ENCODE measurements around the gene DEXI.
"Not testable (repeated sequence)": the region's sequence is repeated elsewhere in the genome, so short reads cannot be mapped to it uniquely, and the experiment has no call there.

DEXI gene

DNA sequence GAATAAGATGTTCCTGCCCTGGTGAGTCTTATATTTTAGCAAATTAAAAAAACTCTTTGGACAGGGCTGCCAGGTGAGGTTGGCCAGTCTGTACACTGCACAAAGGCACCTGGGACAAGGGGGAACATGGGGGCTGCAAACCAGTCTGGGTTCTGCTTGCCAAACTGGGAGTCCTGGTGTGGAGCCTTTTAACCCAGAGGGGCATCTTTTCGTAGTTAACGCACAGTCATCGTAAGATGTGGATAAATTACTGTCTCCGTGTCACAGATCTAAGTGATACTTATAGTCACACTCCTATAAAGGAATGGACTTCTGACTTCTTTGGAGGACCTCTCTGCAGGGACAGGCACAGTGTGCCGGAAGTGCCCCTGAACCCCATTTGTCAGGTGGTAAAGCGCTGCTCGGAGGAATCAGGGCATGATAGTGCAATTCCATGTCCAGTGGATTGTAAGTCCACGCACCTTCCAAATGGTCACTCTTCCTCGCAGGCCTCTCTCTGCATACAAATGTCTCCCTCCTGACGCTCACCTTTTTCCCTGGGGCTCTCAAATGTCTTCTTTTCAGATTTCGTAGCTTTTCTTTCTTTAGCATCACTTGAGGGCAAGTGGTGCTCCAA is 14.7 kb downstream of the DEXI start:
- Histone ChIP-seq H3K36me3 (ENCODE audit: control insufficient read depth, insufficient read depth, low read length) (0 out of 2 replicates have a peak, but pooled peaks cover 4% of the 10 kb centered on the region), H3K4me1 (ENCODE audit: control insufficient read depth, insufficient read depth, low read length) (peaks cover 5% of the 10 kb centered on the region), H3K27ac (ENCODE audit: low read length) (no peak overlapping the region), H3K27me3 (ENCODE audit: control insufficient read depth, insufficient read depth, low read length) (no peaks in the 10 kb centered on the region), H3K4me3 (ENCODE audit: low read length) (no peak overlapping the region), H3K9me3 (ENCODE audit: control insufficient read depth, insufficient read depth, low read length) (no peaks in the 10 kb centered on the region)
- no peak for DNase-seq (ENCODE audit: low read depth, low spot score)
- WGBS (ENCODE audit: insufficient coverage, insufficient read length), result no CpG with 5 or more reads among the region's 11 CpGs

DNA sequence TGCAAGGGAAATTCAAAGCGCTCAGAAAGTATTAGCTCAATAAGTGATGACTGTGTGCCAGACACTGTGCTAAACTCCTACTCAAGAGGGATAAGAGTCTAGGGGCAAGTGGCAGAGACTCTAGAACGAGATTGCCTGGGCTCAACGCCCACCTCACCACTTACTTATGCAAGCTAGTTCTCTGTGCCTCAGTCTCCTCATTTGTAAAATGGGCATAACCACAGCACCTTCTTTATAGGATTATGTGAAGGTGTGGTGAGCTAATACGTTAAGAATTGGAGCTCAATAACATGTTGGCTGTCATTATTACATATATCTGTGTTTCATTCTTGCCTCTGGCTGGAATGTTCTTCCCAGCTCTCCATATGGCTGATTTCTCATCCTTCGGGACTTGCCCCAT is 15.4 kb downstream of the DEXI start:
- Histone ChIP-seq H3K27ac (ENCODE audit: low read length) (no peak overlapping the region), H3K9me3 (ENCODE audit: control insufficient read depth, insufficient read depth, low read length) (no peaks in the 10 kb centered on the region), H3K4me1 (ENCODE audit: control insufficient read depth, insufficient read depth, low read length) (peaks cover 5% of the 10 kb centered on the region), H3K27me3 (ENCODE audit: control insufficient read depth, insufficient read depth, low read length) (no peaks in the 10 kb centered on the region), H3K36me3 (ENCODE audit: control insufficient read depth, insufficient read depth, low read length) (no peaks in the 10 kb centered on the region), H3K4me3 (ENCODE audit: low read length) (no peak overlapping the region; the same call in 1 of the 2 replicates)
- no CpG with 5 or more reads among the region's 5 CpGs for WGBS (ENCODE audit: insufficient coverage, insufficient read length)
- DNase-seq (ENCODE audit: low read depth, low spot score), result no peak

DNA sequence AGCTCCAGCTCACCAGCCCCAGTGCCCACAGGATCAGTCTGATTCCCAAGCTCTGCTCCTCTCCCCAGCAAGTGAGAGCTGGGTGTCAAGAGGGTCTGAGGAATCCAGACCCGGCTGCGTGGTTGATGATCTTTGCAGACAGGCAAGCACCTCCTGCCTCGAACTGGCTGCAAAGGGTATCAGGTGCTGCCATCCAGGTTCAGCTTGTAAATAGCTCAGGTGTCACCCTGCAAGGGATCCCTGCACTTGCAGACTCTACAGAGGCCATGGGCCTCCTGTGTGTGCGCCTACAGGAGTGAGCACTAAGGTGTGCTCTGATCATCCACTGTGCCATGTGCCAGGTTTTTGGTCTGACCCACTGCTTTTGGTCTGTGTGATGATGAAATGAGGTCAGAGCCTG is 16.2 kb downstream of the DEXI start:
- H3K9me3 ChIP-seq (ENCODE audit: control insufficient read depth, insufficient read depth, low read length), result no peaks in the 10 kb centered on the region
- no CpG with 5 or more reads among the region's 4 CpGs for WGBS (ENCODE audit: insufficient coverage, insufficient read length)
- H3K4me1 ChIP-seq (ENCODE audit: control insufficient read depth, insufficient read depth, low read length), result peaks cover 5% of the 10 kb centered on the region
- DNase-seq (ENCODE audit: low read depth, low spot score), result no peak
- no peak overlapping the region for H3K27ac ChIP-seq (ENCODE audit: low read length)
- H3K36me3 ChIP-seq (ENCODE audit: control insufficient read depth, insufficient read depth, low read length), result no peaks in the 10 kb centered on the region
- no peak overlapping the region for H3K4me3 ChIP-seq (ENCODE audit: low read length)
- H3K27me3 ChIP-seq (ENCODE audit: control insufficient read depth, insufficient read depth, low read length), result no peaks in the 10 kb centered on the region

DNA sequence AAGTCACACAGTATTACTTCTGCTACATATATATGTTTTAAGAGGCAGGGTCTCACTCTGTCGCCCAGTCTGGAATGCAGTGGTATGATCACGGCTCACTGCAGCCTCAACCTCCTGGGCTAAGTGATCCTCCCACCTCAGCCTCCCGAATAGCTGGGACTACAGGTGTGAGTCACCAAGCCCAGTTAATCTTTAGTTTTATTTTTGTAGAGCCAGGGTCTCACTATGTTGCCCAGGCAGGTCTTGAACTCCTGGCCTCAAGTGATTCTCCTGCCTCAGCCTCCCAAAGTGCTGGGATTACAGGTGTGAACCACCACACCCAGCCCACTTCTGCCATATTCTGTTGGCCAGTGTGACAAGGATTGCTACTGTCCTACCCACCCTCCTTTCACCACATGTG is 17.0 kb downstream of the DEXI start:
- H3K36me3 ChIP-seq (ENCODE audit: control insufficient read depth, insufficient read depth, low read length); H3K27ac ChIP-seq (ENCODE audit: low read length); H3K4me1 ChIP-seq (ENCODE audit: control insufficient read depth, insufficient read depth, low read length); H3K9me3 ChIP-seq (ENCODE audit: control insufficient read depth, insufficient read depth, low read length); DNase-seq (ENCODE audit: low read depth, low spot score); H3K27me3 ChIP-seq (ENCODE audit: control insufficient read depth, insufficient read depth, low read length); H3K4me3 ChIP-seq (ENCODE audit: low read length): not testable (repeated sequence)
- no CpG with 5 or more reads among the region's 3 CpGs for WGBS (ENCODE audit: insufficient coverage, insufficient read length)

DNA sequence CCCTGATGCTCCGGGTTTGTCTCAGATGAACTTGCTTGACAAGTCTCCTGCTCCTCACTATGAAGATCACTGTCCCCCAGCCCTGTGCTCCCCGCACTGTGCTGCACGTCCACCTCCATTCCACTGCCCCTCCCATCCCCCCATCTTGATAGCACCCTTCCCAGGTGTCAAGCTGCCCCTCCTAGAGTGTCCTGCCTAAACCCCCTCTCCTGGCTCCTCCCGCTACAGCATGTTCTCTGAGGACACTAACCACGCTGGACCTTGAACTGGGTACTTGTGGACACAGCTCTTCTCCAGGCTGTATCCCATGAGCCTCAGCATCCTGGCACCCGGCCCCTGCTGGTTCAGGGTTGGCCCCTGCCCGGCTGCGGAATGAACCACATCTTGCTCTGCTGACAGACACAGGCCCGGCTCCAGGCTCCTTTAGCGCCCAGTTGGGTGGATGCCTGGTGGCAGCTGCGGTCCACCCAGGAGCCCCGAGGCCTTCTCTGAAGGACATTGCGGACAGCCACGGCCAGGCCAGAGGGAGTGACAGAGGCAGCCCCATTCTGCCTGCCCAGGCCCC is 18.5 kb downstream of the DEXI start:
- no CpG with 5 or more reads among the region's 14 CpGs for WGBS (ENCODE audit: insufficient coverage, insufficient read length)
- DNase-seq (ENCODE audit: low read depth, low spot score), result no peak
- peaks cover 5% of the 10 kb centered on the region for H3K4me1 ChIP-seq (ENCODE audit: control insufficient read depth, insufficient read depth, low read length)
- no peak overlapping the region for H3K4me3 ChIP-seq (ENCODE audit: low read length)
- H3K9me3 ChIP-seq (ENCODE audit: control insufficient read depth, insufficient read depth, low read length), result no peaks in the 10 kb centered on the region
- H3K27me3 ChIP-seq (ENCODE audit: control insufficient read depth, insufficient read depth, low read length), result no peaks in the 10 kb centered on the region
- no peaks in the 10 kb centered on the region for H3K36me3 ChIP-seq (ENCODE audit: control insufficient read depth, insufficient read depth, low read length)
- no peak overlapping the region for H3K27ac ChIP-seq (ENCODE audit: low read length)

DNA sequence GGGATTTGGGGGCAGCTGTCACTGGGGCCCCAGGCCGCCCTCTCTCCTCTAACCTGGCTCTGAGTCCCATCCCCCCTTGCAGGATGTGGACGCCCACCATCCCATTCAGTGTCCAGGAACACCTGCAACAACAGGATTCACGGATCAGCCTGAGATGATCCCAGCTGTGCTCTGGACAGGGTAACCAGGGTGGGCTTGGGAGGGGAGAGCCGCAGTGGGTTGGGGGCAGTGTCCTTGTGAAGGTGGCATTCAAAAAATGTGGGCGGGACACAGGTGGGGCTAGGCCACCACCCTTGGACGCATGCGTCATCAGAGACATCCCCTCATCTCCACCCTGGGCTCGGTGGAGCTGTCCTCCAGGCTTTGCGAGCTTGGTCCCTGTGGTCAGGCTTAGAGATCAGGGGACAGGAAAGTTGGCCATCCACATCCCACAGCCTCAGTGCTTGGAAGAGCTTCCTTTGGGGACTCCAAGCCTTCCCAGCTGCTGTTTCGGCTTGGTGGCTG is 19.1 kb downstream of the DEXI start:
- no peak for DNase-seq (ENCODE audit: low read depth, low spot score)
- H3K9me3 ChIP-seq (ENCODE audit: control insufficient read depth, insufficient read depth, low read length), result no peaks in the 10 kb centered on the region
- no peak overlapping the region for H3K27ac ChIP-seq (ENCODE audit: low read length)
- H3K4me3 ChIP-seq (ENCODE audit: low read length), result no peak overlapping the region
- no CpG with 5 or more reads among the region's 10 CpGs for WGBS (ENCODE audit: insufficient coverage, insufficient read length)
- peaks cover 5% of the 10 kb centered on the region for H3K4me1 ChIP-seq (ENCODE audit: control insufficient read depth, insufficient read depth, low read length)
- no peaks in the 10 kb centered on the region for H3K36me3 ChIP-seq (ENCODE audit: control insufficient read depth, insufficient read depth, low read length)
- no peaks in the 10 kb centered on the region for H3K27me3 ChIP-seq (ENCODE audit: control insufficient read depth, insufficient read depth, low read length)

DNA sequence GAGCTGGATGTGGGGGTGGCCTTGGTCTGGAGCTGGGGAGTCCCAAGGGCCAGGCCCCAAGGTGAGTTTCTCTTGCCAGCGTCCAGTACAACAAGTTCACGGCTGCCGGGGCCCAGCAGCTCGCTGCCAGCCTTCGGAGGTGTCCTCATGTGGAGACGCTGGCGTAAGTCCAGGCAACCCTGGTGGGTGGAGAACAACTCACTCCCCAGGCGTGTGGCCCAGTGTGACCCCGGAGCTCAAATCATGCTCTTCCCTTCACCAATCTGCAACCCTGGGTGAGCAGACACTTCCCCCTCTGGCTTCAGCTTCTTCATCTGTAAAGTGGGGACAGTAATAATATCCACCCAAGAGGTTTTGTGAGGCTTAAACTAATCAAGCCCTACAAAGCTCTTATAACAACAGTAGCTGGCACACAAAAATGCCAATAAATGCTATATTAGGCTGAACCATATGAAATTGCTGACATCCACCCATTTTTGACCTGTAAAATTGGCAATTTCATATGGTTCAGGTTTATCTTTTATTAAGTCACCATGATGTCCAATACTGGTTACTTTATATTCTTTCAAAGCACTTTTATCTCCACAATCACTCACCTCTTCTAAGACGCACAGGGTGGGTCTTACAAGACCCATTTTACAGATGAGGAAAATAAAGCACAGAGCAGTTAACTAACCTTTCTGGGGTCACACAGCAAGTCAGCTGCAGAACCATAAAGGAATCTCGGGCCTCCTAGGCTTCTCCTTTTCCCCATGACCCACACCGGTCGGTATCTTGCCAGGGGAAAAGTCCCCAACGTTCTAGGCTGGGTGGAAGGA is 19.7 kb downstream of the DEXI start:
- no peak overlapping the region for H3K27ac ChIP-seq (ENCODE audit: low read length)
- WGBS (ENCODE audit: insufficient coverage, insufficient read length), result no CpG with 5 or more reads among the region's 14 CpGs

DNA sequence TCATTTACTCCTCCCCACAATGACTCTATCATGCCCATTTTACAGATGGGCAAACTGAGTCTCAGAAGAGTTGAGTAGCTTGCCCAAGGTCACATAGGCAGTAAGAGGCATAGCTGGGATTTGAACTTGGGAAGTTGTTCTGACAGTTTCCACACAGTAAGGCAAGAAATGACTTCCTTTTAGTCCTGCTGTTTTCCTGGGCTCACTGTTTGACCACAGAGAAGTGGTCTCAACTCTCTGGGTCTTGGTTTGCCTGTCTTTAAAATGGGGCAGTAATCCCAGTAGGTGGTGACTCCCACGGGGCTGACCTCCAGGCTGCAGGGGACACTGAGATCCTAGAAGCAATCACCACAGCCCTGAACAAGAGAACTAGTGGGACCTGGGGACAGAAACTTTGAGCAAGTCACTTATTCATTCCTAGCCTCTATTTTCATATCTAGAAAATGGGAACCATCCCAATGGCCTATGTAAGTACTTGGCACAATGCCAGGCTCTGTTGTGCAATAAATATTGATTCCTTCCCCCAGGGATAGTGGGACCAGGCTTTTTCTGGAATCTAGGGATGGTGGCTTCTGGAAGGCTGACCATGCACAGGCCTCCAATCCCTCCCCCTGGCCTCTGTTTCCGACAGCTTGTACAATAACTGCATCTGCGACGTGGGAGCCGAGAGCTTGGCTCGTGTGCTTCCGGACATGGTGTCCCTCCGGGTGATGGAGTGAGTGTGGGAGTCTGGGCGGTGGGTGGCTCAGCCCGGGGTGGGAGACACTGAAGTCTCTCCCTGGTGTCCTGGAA is 20.5 kb downstream of the DEXI start:
- no peak for DNase-seq (ENCODE audit: low read depth, low spot score)
- no peaks in the 10 kb centered on the region for H3K36me3 ChIP-seq (ENCODE audit: control insufficient read depth, insufficient read depth, low read length)
- H3K27me3 ChIP-seq (ENCODE audit: control insufficient read depth, insufficient read depth, low read length), result no peaks in the 10 kb centered on the region
- no peak overlapping the region for H3K27ac ChIP-seq (ENCODE audit: low read length)
- H3K4me3 ChIP-seq (ENCODE audit: low read length), result no peak overlapping the region
- no peaks in the 10 kb centered on the region for H3K9me3 ChIP-seq (ENCODE audit: control insufficient read depth, insufficient read depth, low read length)
- WGBS (ENCODE audit: insufficient coverage, insufficient read length), result no CpG with 5 or more reads among the region's 10 CpGs
- peaks cover 5% of the 10 kb centered on the region for H3K4me1 ChIP-seq (ENCODE audit: control insufficient read depth, insufficient read depth, low read length)

More for the DNA sequence above, 19.7 kb downstream of the DEXI start:
- Histone ChIP-seq H3K4me3 (ENCODE audit: low read length) (no peak overlapping the region), H3K9me3 (ENCODE audit: control insufficient read depth, insufficient read depth, low read length) (no peaks in the 10 kb centered on the region), H3K36me3 (ENCODE audit: control insufficient read depth, insufficient read depth, low read length) (no peaks in the 10 kb centered on the region), H3K27me3 (ENCODE audit: control insufficient read depth, insufficient read depth, low read length) (no peaks in the 10 kb centered on the region), H3K4me1 (ENCODE audit: control insufficient read depth, insufficient read depth, low read length) (peaks cover 5% of the 10 kb centered on the region)
- no peak for DNase-seq (ENCODE audit: low read depth, low spot score)

DNA sequence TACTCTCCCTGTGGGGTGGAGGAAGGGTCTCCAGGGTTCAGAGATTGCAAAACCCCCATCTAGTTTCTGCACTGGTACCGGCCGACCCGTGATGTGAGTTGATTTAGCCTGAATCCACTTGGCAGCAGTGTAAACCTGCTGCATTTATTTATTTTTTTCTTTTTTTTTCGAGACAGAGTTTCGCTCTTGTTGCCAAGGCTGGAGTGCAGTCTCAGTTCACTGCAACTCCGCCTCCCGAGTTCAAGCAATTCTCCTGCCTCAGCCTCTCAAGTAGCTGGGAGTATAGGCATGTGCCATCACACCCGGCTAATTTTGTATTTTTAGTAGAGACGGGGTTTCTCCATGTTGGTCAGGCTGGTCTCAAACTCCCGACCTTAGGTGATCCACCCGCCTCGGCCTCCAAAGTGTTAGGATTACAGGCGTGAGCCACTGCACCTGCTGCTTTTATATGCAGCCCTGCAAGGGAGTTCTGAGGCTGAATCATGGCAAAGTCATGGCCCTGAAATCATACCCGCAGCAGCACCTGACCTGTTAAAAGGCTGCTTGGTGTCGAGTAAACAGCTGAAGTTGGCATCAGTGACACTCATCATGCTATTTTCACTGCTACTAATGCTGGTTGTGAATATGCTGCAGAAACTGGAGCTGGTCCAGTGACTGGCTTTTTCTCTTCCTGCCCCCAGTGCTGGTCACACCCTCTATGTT is 21.4 kb downstream of the DEXI start:
- Histone ChIP-seq H3K27me3 (ENCODE audit: control insufficient read depth, insufficient read depth, low read length) (no peaks in the 10 kb centered on the region), H3K36me3 (ENCODE audit: control insufficient read depth, insufficient read depth, low read length) (no peaks in the 10 kb centered on the region), H3K9me3 (ENCODE audit: control insufficient read depth, insufficient read depth, low read length) (no peaks in the 10 kb centered on the region), H3K4me1 (ENCODE audit: control insufficient read depth, insufficient read depth, low read length) (peaks cover 5% of the 10 kb centered on the region), H3K27ac (ENCODE audit: low read length) (no peak overlapping the region), H3K4me3 (ENCODE audit: low read length) (no peak overlapping the region)
- DNase-seq (ENCODE audit: low read depth, low spot score), result no peak
- no CpG with 5 or more reads among the region's 15 CpGs for WGBS (ENCODE audit: insufficient coverage, insufficient read length)

DNA sequence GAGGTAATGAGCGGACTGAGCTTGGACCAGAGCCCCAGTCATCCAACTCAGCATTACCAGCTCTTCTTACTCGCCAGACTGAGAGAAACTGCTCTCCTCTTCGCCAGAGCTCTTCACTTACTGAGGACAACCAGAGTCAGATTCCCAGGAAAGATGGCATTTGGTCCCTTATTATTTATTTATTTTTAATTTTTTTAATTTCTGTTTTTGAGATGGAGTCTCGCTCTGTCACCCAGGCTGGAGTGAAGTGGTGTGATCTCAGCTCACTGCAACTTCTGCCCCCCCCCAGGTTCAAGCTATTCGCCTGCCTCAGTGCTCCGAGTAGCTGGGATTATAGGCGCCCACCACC is 23.3 kb downstream of the DEXI start:
- H3K4me3 ChIP-seq (ENCODE audit: low read length), result no peak overlapping the region
- DNase-seq (ENCODE audit: low read depth, low spot score), result no peak
- H3K4me1 ChIP-seq (ENCODE audit: control insufficient read depth, insufficient read depth, low read length), result peaks cover 5% of the 10 kb centered on the region
- H3K27ac ChIP-seq (ENCODE audit: low read length), result no peak overlapping the region
- no peaks in the 10 kb centered on the region for H3K36me3 ChIP-seq (ENCODE audit: control insufficient read depth, insufficient read depth, low read length)
- no peaks in the 10 kb centered on the region for H3K9me3 ChIP-seq (ENCODE audit: control insufficient read depth, insufficient read depth, low read length)
- no peaks in the 10 kb centered on the region for H3K27me3 ChIP-seq (ENCODE audit: control insufficient read depth, insufficient read depth, low read length)
- WGBS (ENCODE audit: insufficient coverage, insufficient read length), result no CpG with 5 or more reads among the region's 7 CpGs
